ENCODE data around the gene PLET1. TPM values are rescaled to one million over a fixed set of nuclear protein-coding genes. Genes with fewer than 3 reads are reported as not detected.

PLET1 gene
- polyA plus RNA-seq, 1 donor (not counting 4 experiments of a cell fraction or from before 2014, with no cell fraction given): not detected

GRCh38 chr11:112308651-112309050, 48.0 kb upstream of the PLET1 start:
- no peaks in the 10 kb centered on the region for H3K27me3 ChIP-seq (ENCODE audit: control insufficient read depth, extremely low read depth, insufficient read depth, low read length)
- H2AFZ ChIP-seq (ENCODE audit: control insufficient read depth, low read length): no peak overlapping the region
- no peaks in the 10 kb centered on the region for H3K9me1 ChIP-seq (ENCODE audit: control insufficient read depth, extremely low read depth, insufficient read depth, low read length)
- FAIRE-seq (no peak), DNase-seq (ENCODE audit: low read depth, low spot score) (no peak)
- H3K4me2 ChIP-seq (ENCODE audit: control insufficient read depth, extremely low read depth, insufficient read depth, low read depth, low read length): no peak overlapping the region
- no peaks in the 10 kb centered on the region for H3K36me3 ChIP-seq (ENCODE audit: control insufficient read depth in 2 of 2, extremely low read depth in 1 of 2, insufficient read depth in 2 of 2, low read length in 2 of 2)
- no peaks in the 10 kb centered on the region for H3K79me2 ChIP-seq (ENCODE audit: control insufficient read depth, insufficient read depth, low read length)
- dilution Hi-C loops (cut with MboI; ENCODE audit: extremely low pct_ligation_motif_present, low sequenced_read_pairs): no loop called here
- TF ChIP-seq CTCF (optimal IDR thresholded peaks at IDR 0.05 in 1 of 3, IDR thresholded peaks at IDR 0.05 in 1 of 3, conservative IDR thresholded peaks at IDR 0.05 in 1 of 3; ENCODE audit: extremely low read depth in 1 of 3, insufficient read depth in 2 of 3, low read length in 3 of 3) (no peak), EZH2 (IDR thresholded peaks at IDR 0.05; ENCODE audit: low read length) (no peak)
- H3K4me3 ChIP-seq (ENCODE audit: control insufficient read depth in 2 of 3, extremely low read depth in 1 of 3, insufficient read depth in 2 of 3, low read depth in 1 of 3, low read length in 3 of 3): no peak overlapping the region
- no peaks in the 10 kb centered on the region for H3K9me3 ChIP-seq (ENCODE audit: control insufficient read depth, low read depth, low read length)
- H4K20me1 ChIP-seq (ENCODE audit: control insufficient read depth, extremely low read depth, insufficient read depth, low read length): no peaks in the 10 kb centered on the region
- peaks cover 11% of the 10 kb centered on the region for H3K4me1 ChIP-seq (ENCODE audit: control insufficient read depth, extremely low read depth, insufficient read depth, low read length)
- H3K27ac ChIP-seq (ENCODE audit: control insufficient read depth, insufficient read depth, low read length): no peak overlapping the region
- no peak overlapping the region for H3K9ac ChIP-seq (ENCODE audit: control insufficient read depth, extremely low read depth, insufficient read depth, low read length)

GRCh38 chr11:112307616-112308015, 47.0 kb upstream of the PLET1 start:
- no peak for FAIRE-seq
- no peak for TF ChIP-seq EZH2 (IDR thresholded peaks at IDR 0.05; ENCODE audit: low read length)
- TF ChIP-seq CTCF (optimal IDR thresholded peaks at IDR 0.05 in 1 of 3, IDR thresholded peaks at IDR 0.05 in 1 of 3, conservative IDR thresholded peaks at IDR 0.05 in 1 of 3; ENCODE audit: extremely low read depth in 1 of 3, insufficient read depth in 2 of 3, low read length in 3 of 3): no peak
- no peak overlapping the region for H3K4me3 ChIP-seq (ENCODE audit: control insufficient read depth in 2 of 3, extremely low read depth in 1 of 3, insufficient read depth in 2 of 3, low read depth in 1 of 3, low read length in 3 of 3)
- no peaks in the 10 kb centered on the region for H4K20me1 ChIP-seq (ENCODE audit: control insufficient read depth, extremely low read depth, insufficient read depth, low read length)
- no peak for DNase-seq (ENCODE audit: low read depth, low spot score)
- dilution Hi-C loops (cut with MboI; ENCODE audit: extremely low pct_ligation_motif_present, low sequenced_read_pairs): no loop called here
- H2AFZ ChIP-seq (ENCODE audit: control insufficient read depth, low read length): no peak overlapping the region
- H3K27ac ChIP-seq (ENCODE audit: control insufficient read depth, insufficient read depth, low read length): no peak overlapping the region
- H3K9me1 ChIP-seq (ENCODE audit: control insufficient read depth, extremely low read depth, insufficient read depth, low read length): no peaks in the 10 kb centered on the region
- no peaks in the 10 kb centered on the region for H3K79me2 ChIP-seq (ENCODE audit: control insufficient read depth, insufficient read depth, low read length)
- no peaks in the 10 kb centered on the region for H3K27me3 ChIP-seq (ENCODE audit: control insufficient read depth, extremely low read depth, insufficient read depth, low read length)
- H3K36me3 ChIP-seq (ENCODE audit: control insufficient read depth in 2 of 2, extremely low read depth in 1 of 2, insufficient read depth in 2 of 2, low read length in 2 of 2): no peaks in the 10 kb centered on the region
- no peak overlapping the region for H3K9ac ChIP-seq (ENCODE audit: control insufficient read depth, extremely low read depth, insufficient read depth, low read length)
- peaks cover 11% of the 10 kb centered on the region for H3K4me1 ChIP-seq (ENCODE audit: control insufficient read depth, extremely low read depth, insufficient read depth, low read length)
- H3K4me2 ChIP-seq (ENCODE audit: control insufficient read depth, extremely low read depth, insufficient read depth, low read depth, low read length): no peak overlapping the region
- no peaks in the 10 kb centered on the region for H3K9me3 ChIP-seq (ENCODE audit: control insufficient read depth, low read depth, low read length)

Measured in keratinocyte (primary cell).